Measurements from ENCODE around the gene C20orf96. TPM values are rescaled to one million over a fixed set of nuclear protein-coding genes. Genes with fewer than 3 reads are reported as not detected.
"Not testable (repeated sequence)": the region's sequence is repeated elsewhere in the genome, so short reads cannot be mapped to it uniquely, and the experiment has no call there.

C20orf96 gene
- total RNA-seq, 1 experiment from 2014 or later, result 25.7 TPM

GRCh38 chr20:235891-236290, 54.7 kb downstream of the C20orf96 start:
- no peaks in the 10 kb centered on the region for H3K36me3 ChIP-seq (ENCODE audit: low read depth)
- intact Hi-C loops (cut with micrococcal nuclease; ENCODE audit: unreplicated experiment), result no loop called here
- H3K27me3 ChIP-seq (ENCODE audit: insufficient read depth, low read depth), result peaks cover 45% of the 10 kb centered on the region
- H4K20me1 ChIP-seq (ENCODE audit: insufficient read depth), result no peaks in the 10 kb centered on the region
- BruUV-seq (replicated peaks), result no TSS peak
- no peaks in the 10 kb centered on the region for H3K9me3 ChIP-seq (ENCODE audit: insufficient read depth, low read depth)
- no peaks in the 10 kb centered on the region for H3K79me2 ChIP-seq (ENCODE audit: low read depth)
- no peak for DNase-seq
- H3K27ac ChIP-seq, result no peak overlapping the region
- no peaks in the 10 kb centered on the region for H3F3A ChIP-seq (ENCODE audit: insufficient read depth, low read depth)
- ChIA-PET POLR2A (ENCODE audit: unreplicated experiment) (no interaction called here), CTCF (no interaction called here)
- H3K4me3 ChIP-seq, result no peak overlapping the region
- H3K4me1 ChIP-seq (replicated peaks; ENCODE audit: insufficient read depth), result no peaks in the 10 kb centered on the region
- H2AFZ ChIP-seq, result no peak overlapping the region
- no peaks in the 10 kb centered on the region for H3K9me2 ChIP-seq (ENCODE audit: insufficient read depth)
- TF ChIP-seq CTCF (conservative IDR thresholded peaks at IDR 0.05) (no peak; the same call in 1 of the 2 replicates), EZH2 (IDR thresholded peaks at IDR 0.05; ENCODE audit: low read depth) (no peak)
- no peak overlapping the region for H3K4me2 ChIP-seq

- H2AFZ ChIP-seq, result no peak overlapping the region
- intact Hi-C loops (cut with micrococcal nuclease; ENCODE audit: unreplicated experiment), result no loop called here
- POLR2A ChIA-PET (ENCODE audit: unreplicated experiment), result no interaction called here
- no peak overlapping the region for H3K4me2 ChIP-seq
- no peaks in the 10 kb centered on the region for H4K20me1 ChIP-seq (ENCODE audit: insufficient read depth)
- no peaks in the 10 kb centered on the region for H3F3A ChIP-seq (ENCODE audit: insufficient read depth, low read depth)
- H3K9me2 ChIP-seq (ENCODE audit: insufficient read depth), result peaks cover 4% of the 10 kb centered on the region; the same call in 1 of the 2 replicates
- no peak overlapping the region for H3K27ac ChIP-seq
- H3K9me3 ChIP-seq (ENCODE audit: insufficient read depth, low read depth), result no peaks in the 10 kb centered on the region
- H3K79me2 ChIP-seq (ENCODE audit: low read depth), result no peaks in the 10 kb centered on the region
- H3K4me3 ChIP-seq, result no peak overlapping the region
- H3K27me3 ChIP-seq (ENCODE audit: insufficient read depth, low read depth), result peaks cover 47% of the 10 kb centered on the region; the same call in 1 of the 2 replicates
- DNase-seq, result no peak
- no TSS peak for BruUV-seq (replicated peaks)
- no peaks in the 10 kb centered on the region for H3K36me3 ChIP-seq (ENCODE audit: low read depth)
- no peaks in the 10 kb centered on the region for H3K4me1 ChIP-seq (replicated peaks; ENCODE audit: insufficient read depth)
- TF ChIP-seq EZH2 (IDR thresholded peaks at IDR 0.05; ENCODE audit: low read depth) (no peak), CTCF (conservative IDR thresholded peaks at IDR 0.05) (no peak)
- CTCF ChIA-PET, result no interaction called here
Measured at GRCh38 chr20:227439-228105, 63.0 kb downstream of the C20orf96 start.

- TF ChIP-seq EZH2 (IDR thresholded peaks at IDR 0.05; ENCODE audit: low read depth) (no peak), CTCF (conservative IDR thresholded peaks at IDR 0.05) (no peak)
- Histone ChIP-seq H4K20me1 (ENCODE audit: insufficient read depth) (no peaks in the 10 kb centered on the region), H3K9me3 (ENCODE audit: insufficient read depth, low read depth) (no peaks in the 10 kb centered on the region), H2AFZ (no peak within 1 kb of the TSS), H3K4me2 (no peak within 1 kb of the TSS), H3K9me2 (ENCODE audit: insufficient read depth) (peaks cover 4% of the 10 kb centered on the region; the same call in 1 of the 2 replicates), H3F3A (ENCODE audit: insufficient read depth, low read depth) (no peaks in the 10 kb centered on the region), H3K79me2 (ENCODE audit: low read depth) (no peaks in the 10 kb centered on the region), H3K4me1 (replicated peaks; ENCODE audit: insufficient read depth) (no peaks in the 10 kb centered on the region), H3K27ac (no peak within 1 kb of the TSS), H3K36me3 (ENCODE audit: low read depth) (no peaks in the 10 kb centered on the region), H3K4me3 (no peak within 1 kb of the TSS), H3K27me3 (ENCODE audit: insufficient read depth, low read depth) (peaks cover 42% of the 10 kb centered on the region; the same call in 1 of the 2 replicates)
- DNase-seq, result no peak
- no TSS peak for BruUV-seq (replicated peaks)
- intact Hi-C loops (cut with micrococcal nuclease; ENCODE audit: unreplicated experiment), result no loop called here
- ChIA-PET POLR2A (ENCODE audit: unreplicated experiment) (no interaction called here), CTCF (no interaction called here)
Measured at GRCh38 chr20:226958-227357, 63.6 kb downstream of the C20orf96 start, which contains the start of gene DEFB129. Gene DEFB129, plus strand, starts transcription at chr20:227258. Its CDS starts 31 bp downstream, at chr20:227289.

- CTCF ChIA-PET; H3K79me2 ChIP-seq (ENCODE audit: low read depth); DNase-seq: not testable (repeated sequence)
Measured at GRCh38 chr20:225879-226278, 64.7 kb downstream of the C20orf96 start.

More at GRCh38 chr20:225879-226278, 64.7 kb downstream of the C20orf96 start:
- H3K36me3 ChIP-seq (ENCODE audit: low read depth); H3K4me3 ChIP-seq; H3K4me2 ChIP-seq; H3K27ac ChIP-seq; H3K4me1 ChIP-seq (replicated peaks; ENCODE audit: insufficient read depth); POLR2A ChIA-PET (ENCODE audit: unreplicated experiment); H3F3A ChIP-seq (ENCODE audit: insufficient read depth, low read depth); H3K9me3 ChIP-seq (ENCODE audit: insufficient read depth, low read depth); BruUV-seq (replicated peaks); H2AFZ ChIP-seq; H4K20me1 ChIP-seq (ENCODE audit: insufficient read depth); H3K9me2 ChIP-seq (ENCODE audit: insufficient read depth); intact Hi-C loops (cut with micrococcal nuclease; ENCODE audit: unreplicated experiment): not testable (repeated sequence)
- peaks cover 42% of the 10 kb centered on the region; the same call in 1 of the 2 replicates for H3K27me3 ChIP-seq (ENCODE audit: insufficient read depth, low read depth)

All from PC-9 (cell line).